Upper lobe of left lung (tissue), 6 donors: ENCODE results near the gene CSTPP1. TPM values are rescaled to one million over a fixed set of nuclear protein-coding genes. Genes with fewer than 3 reads are reported as not detected.
"Not testable (repeated sequence)": the region's sequence is repeated elsewhere in the genome, so short reads cannot be mapped to it uniquely, and the experiment has no call there.

Source experiments
- ATAC-seq, 2 donors: fragments of 200-7000 bp; cut with Tn5 transposase; one replicate each; pipeline ENCODE4 v1.9.1; 2022; ENCODE audit warnings: mild to moderate bottlenecking in 2 of 2, moderate library complexity in 2 of 2; ENCODE audit not compliant: low FRiP score in 2 of 2
- DNase-seq, 2 donors: peaks; one replicate each; pipeline ENCODE4 v3.0.0-alpha.2; 2019 to 2020
- H3K27ac ChIP-seq, 4 donors: fragments of 200-600 bp; sonication (generic); one replicate each; pipeline ENCODE4 v1.5.1; 2016 to 2019
- H3K27me3 ChIP-seq, 4 donors: fragments of 200-600 bp; sonication (generic); one replicate each; pipeline ENCODE4 v1.5.1; 2017 to 2019
- H3K36me3 ChIP-seq, 4 donors: fragments of 200-600 bp; sonication (generic); one replicate each; pipeline ENCODE4 v1.5.1; 2016 to 2019
- H3K4me1 ChIP-seq, 4 donors: fragments of 200-600 bp; sonication (generic); one replicate each; pipeline ENCODE4 v1.5.1; 2018 to 2019
- H3K4me3 ChIP-seq, 4 donors: fragments of 200-600 bp; sonication (generic); one replicate each; pipeline ENCODE4 v1.5.1; 2017 to 2019; ENCODE audit warnings: mild to moderate bottlenecking in 2 of 4, moderate library complexity in 1 of 4
- H3K9me3 ChIP-seq, 4 donors: fragments of 200-600 bp; sonication (generic); one replicate each; pipeline ENCODE4 v1.5.1; 2018 to 2019
- EP300 ChIP-seq, 4 donors: sonication (generic); formaldehyde crosslinking; IDR thresholded peaks; one replicate each; pipeline ENCODE4 v1.5.1; 2017; ENCODE audit warnings: antibody characterized with exemption in 4 of 4, control low read depth in 2 of 4
- POLR2A ChIP-seq, 4 donors: fragments of 450-650 bp; IDR thresholded peaks; one replicate each; pipeline ENCODE4 v1.5.1; 2016 to 2017; ENCODE audit warnings: antibody characterized with exemption in 4 of 4, mild to moderate bottlenecking in 2 of 4
- POLR2AphosphoS5 ChIP-seq, 2 donors: sonication (generic); formaldehyde crosslinking; IDR thresholded peaks; one replicate each; pipeline ENCODE4 v1.5.1; 2017; ENCODE audit warnings: antibody characterized with exemption in 2 of 2
- WGBS, 2 donors: methylation state at CpG; one replicate each; pipeline ENCODE4 v1.1.5; 2017 to 2018; 5-methylcytosine and 5-hydroxymethylcytosine counted together
- total RNA-seq, 6 donors: library from RNA; depleted of rRNA in 4 of 6; stranded (reverse); fragments of >200 nt in 4 of 6; gene quantifications; one replicate each; pipeline versions ENCODE4 v1.1.0 to v1.2.1, GENCODE V29; 2016 to 2021
- TF ChIP-seq, protein P1 (sequence below), 6 experiments: fragments of 450-650 bp in 4 of 6; fragments of 200-600 bp in 2 of 6; sonication (generic) in 2 of 6; IDR thresholded peaks; one replicate each; pipeline ENCODE4 v1.5.1; 2016 to 2019; ENCODE audit warnings: antibody characterized with exemption in 6 of 6
- donor health status: DM: no; HTN: no; CAD: no; lungs with moderate emphysema.
- donor health status: DM: no; HTN: yes; CAD: no; lungs with severe emphysema.

CSTPP1 gene
- total RNA-seq, 6 donors from 2014 or later: 23.9 to 71.2 (median 47.2) TPM

DNA sequence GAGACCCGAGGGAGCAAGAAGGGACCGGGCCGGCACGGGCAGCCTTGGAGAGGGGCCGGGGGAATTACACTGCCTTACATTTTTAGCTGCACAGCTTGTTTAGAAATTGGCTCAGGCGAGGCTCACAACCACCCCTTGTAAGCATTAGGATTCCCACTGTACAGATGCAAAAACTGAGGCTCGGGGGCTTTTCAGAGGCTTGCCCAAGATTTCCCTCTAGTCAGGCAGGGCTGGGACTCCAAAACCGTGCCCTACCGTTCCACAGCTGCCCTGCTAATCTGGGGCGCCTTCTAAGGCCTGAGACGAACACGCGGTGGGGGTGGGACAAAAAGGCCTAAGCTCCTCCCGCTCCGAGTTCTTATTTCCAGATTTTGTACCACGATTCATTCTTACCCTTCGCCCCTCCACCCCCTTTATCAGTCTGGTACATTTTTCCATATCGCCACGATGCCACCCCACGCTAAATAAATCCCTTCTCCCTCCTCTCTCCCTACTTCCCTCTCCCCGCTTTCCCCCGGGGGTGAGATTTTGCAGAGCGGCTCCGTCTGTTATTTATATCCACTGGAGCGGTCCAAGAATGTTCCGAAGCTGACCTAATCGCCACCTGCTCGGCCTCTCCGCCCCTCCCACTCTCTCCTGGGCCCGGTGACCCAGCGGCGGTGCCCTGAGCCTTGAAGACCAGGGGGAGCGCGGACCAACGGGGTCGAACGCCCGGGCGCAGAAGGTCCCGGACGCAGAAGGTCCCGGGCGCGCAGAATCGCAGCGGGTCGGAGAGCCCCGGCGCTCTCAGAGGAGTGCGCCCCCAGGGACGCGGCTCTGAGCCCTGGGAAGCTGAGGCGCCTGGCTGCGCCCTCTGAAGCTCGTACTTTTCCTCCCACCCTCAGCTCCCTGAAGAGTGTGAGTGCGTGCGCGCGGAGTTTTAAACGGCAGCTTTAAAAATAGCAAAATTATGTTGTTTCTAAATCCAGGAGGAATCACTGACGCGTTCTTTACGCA is 250.4 kb downstream of the CSTPP1 start:
- peak in 1 of 2 donors; percentile 41 for ATAC-seq
- peaks cover 0 to 18% (median 2%) of the 10 kb centered on the region in 4 donors for H3K27me3 ChIP-seq
- 2 to 3% methylated on average over 33 to 62 of the region's 63 CpGs for WGBS, 2 donors
- peak overlapping the region; percentile 7 to 81 (median 70) for H3K4me3 ChIP-seq
- DNase-seq: peak; percentile 63 to 86
- peaks cover 18 to 46% (median 39%) of the 10 kb centered on the region in 4 donors for H3K4me1 ChIP-seq
- no peaks in the 10 kb centered on the region for H3K36me3 ChIP-seq
- TF ChIP-seq POLR2A (IDR thresholded peaks at IDR 0.05): peak in 1 of 4 donors; percentile 14
- peak in 1 of 2 donors; percentile 8 for TF ChIP-seq POLR2AphosphoS5 (IDR thresholded peaks at IDR 0.05)
- TF ChIP-seq, protein P1, sequence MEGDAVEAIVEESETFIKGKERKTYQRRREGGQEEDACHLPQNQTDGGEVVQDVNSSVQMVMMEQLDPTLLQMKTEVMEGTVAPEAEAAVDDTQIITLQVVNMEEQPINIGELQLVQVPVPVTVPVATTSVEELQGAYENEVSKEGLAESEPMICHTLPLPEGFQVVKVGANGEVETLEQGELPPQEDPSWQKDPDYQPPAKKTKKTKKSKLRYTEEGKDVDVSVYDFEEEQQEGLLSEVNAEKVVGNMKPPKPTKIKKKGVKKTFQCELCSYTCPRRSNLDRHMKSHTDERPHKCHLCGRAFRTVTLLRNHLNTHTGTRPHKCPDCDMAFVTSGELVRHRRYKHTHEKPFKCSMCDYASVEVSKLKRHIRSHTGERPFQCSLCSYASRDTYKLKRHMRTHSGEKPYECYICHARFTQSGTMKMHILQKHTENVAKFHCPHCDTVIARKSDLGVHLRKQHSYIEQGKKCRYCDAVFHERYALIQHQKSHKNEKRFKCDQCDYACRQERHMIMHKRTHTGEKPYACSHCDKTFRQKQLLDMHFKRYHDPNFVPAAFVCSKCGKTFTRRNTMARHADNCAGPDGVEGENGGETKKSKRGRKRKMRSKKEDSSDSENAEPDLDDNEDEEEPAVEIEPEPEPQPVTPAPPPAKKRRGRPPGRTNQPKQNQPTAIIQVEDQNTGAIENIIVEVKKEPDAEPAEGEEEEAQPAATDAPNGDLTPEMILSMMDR (IDR thresholded peaks at IDR 0.05): peak in 2 of 6 experiments; percentile 5 to 13
- no peak for TF ChIP-seq EP300 (IDR thresholded peaks at IDR 0.05)
- H3K27ac ChIP-seq: peak overlapping the region; percentile 70 to 87 (median 84)
- H3K9me3 ChIP-seq: no peaks in the 10 kb centered on the region

DNA sequence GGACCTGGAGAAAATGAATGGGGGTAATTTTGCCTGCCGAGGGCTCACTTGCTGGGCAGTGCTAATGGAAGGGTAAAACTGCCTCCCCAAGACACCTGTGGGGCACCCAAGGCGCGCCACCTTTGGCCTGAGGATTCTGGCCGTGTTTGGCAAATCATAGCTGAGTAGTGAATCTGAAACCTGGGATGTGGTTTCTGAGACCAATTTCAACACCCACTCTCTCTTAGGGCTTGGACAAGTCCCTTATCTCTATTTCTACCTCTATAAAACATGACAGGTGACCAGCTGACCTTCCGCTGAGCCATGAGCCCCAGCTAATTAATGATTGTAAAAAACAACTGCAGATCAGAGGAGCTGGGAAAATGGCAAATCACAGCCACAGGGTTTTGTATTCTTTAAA is 251.2 kb downstream of the CSTPP1 start:
- Histone ChIP-seq H3K27me3 (peaks cover 0 to 18% (median 2%) of the 10 kb centered on the region in 4 donors), H3K4me3 (peak overlapping the region in 3 of 4 donors; percentile 65 to 81 (median 74)), H3K9me3 (no peaks in the 10 kb centered on the region), H3K4me1 (peaks cover 18 to 46% (median 39%) of the 10 kb centered on the region in 4 donors), H3K36me3 (no peaks in the 10 kb centered on the region), H3K27ac (peak overlapping the region; percentile 70 to 87 (median 84))
- WGBS, 2 donors: 21 to 42% methylated on average over 5 of the region's 5 CpGs
- no peak for DNase-seq
- ATAC-seq: no peak
- TF ChIP-seq, protein P1 (IDR thresholded peaks at IDR 0.05): no peak
- no peak for TF ChIP-seq POLR2A (IDR thresholded peaks at IDR 0.05)
- TF ChIP-seq POLR2AphosphoS5 (IDR thresholded peaks at IDR 0.05): no peak
- TF ChIP-seq EP300 (IDR thresholded peaks at IDR 0.05): no peak

DNA sequence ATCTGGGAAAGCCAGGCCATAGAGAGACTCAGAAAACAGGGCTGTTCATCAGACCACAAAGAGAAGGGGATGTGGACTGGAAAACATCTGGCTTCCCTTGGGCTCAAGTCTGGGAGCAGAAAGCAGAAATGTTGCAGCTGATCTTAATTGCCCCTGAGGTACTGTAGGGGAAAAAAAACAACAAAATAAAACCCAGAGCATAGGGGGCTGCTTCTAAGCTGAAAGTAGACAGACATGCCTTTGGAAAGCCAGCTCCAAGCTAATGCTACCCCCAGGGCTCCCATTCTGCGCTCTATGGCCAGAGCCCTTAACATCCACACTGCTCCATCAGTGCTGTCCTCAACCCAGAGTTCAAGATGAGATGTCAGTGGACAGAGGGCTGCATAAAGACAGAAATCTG is 251.7 kb downstream of the CSTPP1 start:
- Histone ChIP-seq H3K4me1 (peaks cover 18 to 46% (median 39%) of the 10 kb centered on the region in 4 donors), H3K36me3 (no peaks in the 10 kb centered on the region), H3K4me3 (no peak overlapping the region), H3K27me3 (peaks cover 0 to 18% (median 2%) of the 10 kb centered on the region in 4 donors), H3K27ac (peak overlapping the region; percentile 70 to 87 (median 84)), H3K9me3 (no peaks in the 10 kb centered on the region)
- 95 to 100% methylated on average over 1 of the region's 1 CpG for WGBS, 2 donors
- no peak for ATAC-seq
- no peak for DNase-seq
- TF ChIP-seq EP300 (IDR thresholded peaks at IDR 0.05): no peak
- TF ChIP-seq, protein P1 (IDR thresholded peaks at IDR 0.05): no peak
- TF ChIP-seq POLR2AphosphoS5 (IDR thresholded peaks at IDR 0.05): no peak
- TF ChIP-seq POLR2A (IDR thresholded peaks at IDR 0.05): no peak

DNA sequence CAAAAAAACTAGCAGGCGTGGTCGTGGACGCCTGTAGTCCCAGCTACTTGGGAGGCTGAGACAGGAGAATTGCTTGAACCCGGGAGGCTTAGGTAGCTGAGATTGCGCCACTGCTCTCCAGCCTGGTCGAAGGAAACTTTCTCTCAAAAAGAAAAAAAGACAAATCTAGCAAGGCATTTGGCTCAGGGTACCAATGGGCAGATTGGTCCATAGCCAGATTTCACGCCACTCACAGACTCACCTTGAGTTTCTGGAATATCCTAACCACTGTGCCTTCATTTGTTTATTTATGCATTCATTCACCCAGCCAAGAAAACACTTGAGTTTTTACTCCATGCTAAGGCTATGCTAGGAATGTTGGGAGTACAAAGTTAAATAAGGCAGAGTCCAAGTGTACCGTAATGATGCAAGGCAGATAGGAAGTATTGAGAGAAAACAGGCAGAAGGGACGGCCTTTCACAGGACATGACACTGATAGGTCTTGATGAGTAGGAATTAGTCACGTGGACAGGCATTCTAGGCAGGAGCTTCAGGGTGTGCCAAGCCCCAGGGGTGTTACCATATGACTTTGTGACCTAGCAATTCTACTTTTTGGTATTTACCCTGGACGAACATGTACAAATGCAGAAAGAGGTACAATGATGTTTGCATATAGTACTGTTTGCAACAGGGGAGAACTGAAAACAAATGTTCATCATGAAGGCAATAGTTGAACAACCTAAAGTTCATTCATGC is 252.7 kb downstream of the CSTPP1 start:
- Histone ChIP-seq H3K36me3 (no peaks in the 10 kb centered on the region), H3K9me3 (no peaks in the 10 kb centered on the region), H3K27me3 (peaks cover 0 to 18% (median 2%) of the 10 kb centered on the region in 4 donors), H3K27ac (peak overlapping the region in 3 of 4 donors; percentile 60 to 67 (median 65)), H3K4me1 (peaks cover 18 to 45% (median 37%) of the 10 kb centered on the region in 4 donors), H3K4me3 (no peak overlapping the region)
- 62 to 68% methylated on average over 11 of the region's 11 CpGs for WGBS, 2 donors
- DNase-seq (peak in 1 of 2 donors; percentile 67), ATAC-seq (peak; percentile 11 to 74)
- TF ChIP-seq EP300 (IDR thresholded peaks at IDR 0.05) (peak in 1 of 4 donors; percentile 82), POLR2AphosphoS5 (IDR thresholded peaks at IDR 0.05) (peak in 1 of 2 donors; percentile 75), POLR2A (IDR thresholded peaks at IDR 0.05) (no peak)
- TF ChIP-seq, protein P1 (IDR thresholded peaks at IDR 0.05): no peak

DNA sequence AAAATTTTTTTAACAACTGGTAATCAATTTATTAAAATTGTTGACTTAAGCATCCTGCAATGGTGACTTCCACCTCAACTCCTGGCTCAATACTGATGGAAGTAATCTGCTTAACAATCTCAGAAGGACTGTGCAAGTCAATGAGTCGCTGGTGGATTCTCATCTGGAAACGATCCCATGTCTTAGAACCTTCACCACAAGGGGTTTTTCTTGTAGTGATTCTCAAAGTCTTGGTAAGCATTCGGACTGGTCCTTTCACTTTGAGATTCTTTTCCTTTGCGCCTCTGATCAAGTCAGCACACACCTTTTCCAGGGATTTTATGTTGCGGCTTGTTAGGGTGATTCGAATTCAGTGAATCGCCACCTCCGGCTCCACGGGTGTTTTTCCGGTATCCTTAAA is 254.6 kb downstream of the CSTPP1 start:
- not testable (repeated sequence) for DNase-seq, H3K27ac ChIP-seq, H3K36me3 ChIP-seq, H3K9me3 ChIP-seq, H3K4me3 ChIP-seq, ATAC-seq, H3K27me3 ChIP-seq
- peaks cover 18 to 27% (median 21%) of the 10 kb centered on the region in 4 donors for H3K4me1 ChIP-seq
- WGBS, 2 donors: 81 to 85% methylated on average over 10 of the region's 10 CpGs
